COLO668 (cell line): ENCODE data around the gene RAMP2.
"Not testable (repeated sequence)": the region's sequence is repeated elsewhere in the genome, so short reads cannot be mapped to it uniquely, and the experiment has no call there.

Experiments used
- DNase-seq: peaks from one replicate; lab custom pipeline; 2025; ENCODE audit not compliant: unreplicated experiment; lab: John Stamatoyannopoulos, UW

Gene RAMP2

GRCh38 chr17:42768006-42768405, 7.0 kb downstream of the RAMP2 start:
- DNase-seq: not testable (repeated sequence)

DNA sequence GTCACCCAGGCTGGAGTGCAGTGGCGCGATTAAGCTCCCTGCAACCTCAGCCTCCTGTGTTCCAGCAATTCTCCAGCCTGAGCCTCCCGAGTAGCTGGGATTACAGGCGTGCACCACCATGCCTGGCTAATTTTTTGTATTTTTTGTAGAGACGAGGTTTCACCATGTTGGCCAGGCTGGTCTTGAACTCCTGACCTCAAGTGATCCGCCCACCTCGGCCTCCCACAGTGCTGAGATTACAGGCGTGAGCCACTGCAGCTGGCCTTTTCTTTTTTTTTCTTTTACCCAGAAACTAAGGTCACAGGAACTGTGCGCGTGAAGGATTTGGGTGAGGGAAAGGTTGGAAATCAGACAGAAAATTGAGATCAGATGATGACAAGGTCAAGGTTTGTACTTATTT, 8.9 kb downstream of the RAMP2 start:
- DNase-seq: not testable (repeated sequence)

- DNase-seq: no peak
Observed at GRCh38 chr17:42772945-42773289, 11.9 kb downstream of the RAMP2 start.

GRCh38 chr17:42773290-42774035, 12.4 kb downstream of the RAMP2 start, which contains the start of gene VPS25:
TSS of gene VPS25 (plus strand) at chr17:42773449. CDS start at chr17:42773476, 27 bp downstream.
- DNase-seq: peak; percentile 70

DNA sequence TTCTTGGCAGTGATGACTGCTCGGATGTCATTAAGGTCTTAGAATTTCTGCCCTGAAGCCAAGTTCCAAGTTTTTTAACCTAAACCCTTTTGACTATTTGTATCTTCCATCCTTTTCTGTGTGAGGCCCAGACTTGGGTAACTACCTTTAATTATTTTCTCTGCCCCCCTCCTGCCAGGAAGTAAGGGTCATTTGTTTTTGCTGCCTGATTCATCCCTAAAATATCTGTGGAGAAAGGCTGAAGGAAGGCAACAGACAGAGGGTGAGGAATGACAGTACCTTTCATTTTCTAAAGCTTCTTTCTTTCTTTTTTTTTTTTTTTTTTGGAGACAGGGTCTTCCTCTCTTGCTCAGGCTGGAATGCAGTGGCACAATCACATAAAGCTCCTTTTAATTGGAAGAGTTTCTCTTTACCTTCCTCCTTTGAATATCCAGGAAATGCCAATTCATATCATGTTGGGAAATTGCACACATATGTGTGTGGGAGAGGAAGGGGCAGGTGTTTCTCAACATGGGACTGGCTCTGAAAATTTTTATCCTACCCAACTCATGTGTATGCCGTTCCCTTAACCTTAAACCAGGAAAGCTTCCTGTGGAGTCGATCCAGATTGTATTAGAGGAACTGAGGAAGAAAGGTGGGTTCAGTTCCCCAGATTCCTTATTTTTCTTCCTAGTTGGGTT, 13.2 kb downstream of the RAMP2 start:
- DNase-seq: no peak

DNA sequence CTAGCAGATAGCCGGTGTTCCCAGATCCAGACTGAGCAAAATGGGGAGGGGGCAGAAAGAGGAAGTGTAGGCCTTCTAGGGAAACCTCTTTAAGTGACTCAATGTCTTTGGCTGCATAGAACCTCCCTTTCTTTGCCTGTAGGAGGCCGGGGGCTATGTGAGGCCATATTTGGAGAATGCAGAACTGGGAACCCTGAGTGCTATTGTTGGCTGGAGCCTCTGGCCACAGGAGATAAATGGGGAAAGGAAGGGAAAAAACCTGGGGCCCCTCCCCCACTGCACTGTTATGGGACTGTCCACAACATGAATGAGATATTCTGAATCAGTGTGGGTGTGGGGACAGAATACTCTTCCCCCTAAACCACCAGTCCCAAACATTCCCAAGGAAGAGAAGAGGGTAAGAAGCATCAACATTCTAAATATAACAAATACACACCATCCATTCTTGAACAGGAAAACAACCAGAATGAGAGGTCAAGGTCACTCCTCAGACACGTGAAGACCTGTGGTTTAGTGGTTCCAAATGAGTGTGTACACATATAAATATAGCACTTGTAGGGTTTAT, 14.6 kb downstream of the RAMP2 start:
- DNase-seq: no peak

- DNase-seq: no peak
Observed at GRCh38 chr17:42778570-42778969, 17.5 kb downstream of the RAMP2 start.

DNA sequence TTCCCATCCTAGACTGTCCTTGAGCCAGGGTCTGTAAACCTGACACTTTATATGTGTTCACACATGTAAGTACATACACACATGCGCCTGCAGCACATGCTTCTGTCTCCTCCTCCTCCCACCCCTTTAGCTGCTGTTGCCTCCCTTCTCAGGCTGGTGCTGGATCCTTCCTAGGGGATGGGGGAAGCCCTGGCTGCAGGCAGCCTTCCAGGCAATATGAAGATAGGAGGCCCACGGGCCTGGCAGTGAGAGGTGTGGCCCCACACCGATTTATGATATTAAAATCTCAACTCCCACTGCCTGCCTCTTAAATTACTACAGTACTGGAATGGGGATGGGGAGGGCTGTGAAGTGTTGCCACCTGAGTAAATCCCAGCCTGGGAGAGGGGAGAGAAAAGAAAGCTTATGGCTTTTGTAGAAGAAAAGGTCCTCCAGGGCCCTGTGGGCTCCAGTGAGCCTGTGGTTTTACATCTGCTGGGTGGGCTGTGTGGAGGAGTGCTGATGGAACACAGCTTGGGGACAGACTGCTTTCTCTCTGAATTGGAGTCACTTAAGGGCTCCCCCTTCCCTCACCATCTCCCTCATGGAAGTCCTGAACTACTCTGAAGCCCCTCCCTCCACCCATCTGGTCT, 18.4 kb downstream of the RAMP2 start:
- DNase-seq: no peak

DNA sequence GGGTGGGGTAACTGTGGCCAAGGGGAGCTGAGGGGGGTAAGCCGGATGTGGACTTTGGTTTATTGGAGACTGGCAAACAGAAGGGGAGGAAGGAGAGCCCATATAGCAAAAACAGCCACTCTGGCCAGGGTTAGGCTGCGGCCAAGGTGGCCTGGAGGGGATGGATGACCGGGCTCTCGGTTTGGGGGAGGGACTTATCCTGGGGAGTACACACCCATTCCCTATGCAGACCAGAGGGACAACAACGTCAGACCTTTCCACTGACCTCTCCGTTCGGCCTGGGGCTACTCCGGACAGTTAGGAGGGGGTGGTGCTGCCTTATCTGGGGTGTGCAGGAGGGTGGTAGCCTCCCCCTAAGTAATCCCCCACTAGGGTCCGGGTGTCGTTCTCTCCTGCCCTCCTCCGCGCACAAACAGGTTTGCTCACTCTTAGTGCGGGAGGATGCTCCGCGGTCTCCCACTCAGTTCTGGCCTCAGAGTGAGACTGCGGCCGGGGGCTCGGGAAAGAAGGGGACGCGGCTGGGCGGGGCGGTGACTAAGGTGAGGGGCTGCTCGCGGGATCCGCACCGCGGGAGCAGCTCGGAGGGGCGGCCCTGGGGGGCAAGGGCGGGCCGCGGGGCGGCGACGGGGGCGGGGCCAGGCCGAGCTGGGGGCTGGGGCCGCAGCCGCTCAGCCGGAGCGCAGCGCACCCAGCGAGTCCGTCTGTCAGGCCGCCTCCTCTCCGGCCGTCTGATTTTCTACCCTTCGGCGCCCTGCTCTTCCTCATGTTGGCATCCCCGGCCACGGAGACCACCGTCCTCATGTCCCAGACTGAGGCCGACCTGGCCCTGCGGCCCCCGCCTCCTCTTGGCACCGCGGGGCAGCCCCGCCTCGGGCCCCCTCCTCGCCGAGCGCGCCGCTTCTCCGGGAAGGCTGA, 19.2 kb downstream of the RAMP2 start, which contains the start of gene WNK4:
WNK4 (plus strand) TSS at position 675 of the 915 bp plus-strand sequence; CDS start at position 764, 89 bp downstream.
- DNase-seq: peak; percentile 32

GRCh38 chr17:42780851-42781638, 20.0 kb downstream of the RAMP2 start:
- no peak for DNase-seq

- DNase-seq: no peak
Observed at GRCh38 chr17:42781639-42782165, 20.7 kb downstream of the RAMP2 start.

DNA sequence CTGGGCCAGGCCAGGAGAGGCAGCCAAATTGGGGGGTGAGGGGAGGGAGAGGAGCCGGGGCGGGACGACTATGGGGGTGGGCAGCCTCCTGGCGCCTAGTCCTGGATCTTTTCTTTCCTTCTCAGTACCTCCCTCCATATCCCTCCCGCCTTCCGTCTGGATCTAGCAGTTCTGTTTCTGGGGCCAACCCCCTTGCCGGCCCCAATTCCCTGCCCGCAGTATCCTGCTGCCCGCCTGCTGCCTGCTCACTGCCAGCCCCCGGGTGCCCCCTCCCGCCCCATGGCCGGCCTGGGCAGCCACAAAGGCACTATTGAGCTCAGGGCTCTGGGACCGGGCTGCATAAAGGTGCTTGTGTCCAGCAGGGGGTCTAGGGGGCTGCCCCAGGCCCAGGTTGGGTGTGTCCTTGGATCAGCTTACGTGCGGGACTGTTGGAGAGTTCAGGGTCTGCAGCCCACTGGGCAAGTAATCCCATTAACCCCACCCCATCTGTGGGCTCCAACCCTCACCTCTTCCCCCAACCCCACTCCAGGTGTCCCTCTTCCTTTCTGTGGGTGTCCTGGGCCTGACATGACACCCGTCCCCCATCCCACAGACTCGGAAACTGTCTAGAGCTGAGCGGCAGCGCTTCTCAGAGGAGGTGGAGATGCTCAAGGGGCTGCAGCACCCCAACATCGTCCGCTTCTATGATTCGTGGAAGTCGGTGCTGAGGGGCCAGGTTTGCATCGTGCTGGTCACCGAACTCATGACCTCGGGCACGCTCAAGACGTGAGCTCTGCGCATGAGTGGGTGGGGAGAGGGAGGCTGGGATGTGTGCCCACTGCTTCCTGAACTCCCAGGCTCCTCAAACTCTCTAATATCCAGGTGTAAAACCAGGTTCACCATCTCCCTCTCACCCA, 21.4 kb downstream of the RAMP2 start:
- DNase-seq: no peak

DNA sequence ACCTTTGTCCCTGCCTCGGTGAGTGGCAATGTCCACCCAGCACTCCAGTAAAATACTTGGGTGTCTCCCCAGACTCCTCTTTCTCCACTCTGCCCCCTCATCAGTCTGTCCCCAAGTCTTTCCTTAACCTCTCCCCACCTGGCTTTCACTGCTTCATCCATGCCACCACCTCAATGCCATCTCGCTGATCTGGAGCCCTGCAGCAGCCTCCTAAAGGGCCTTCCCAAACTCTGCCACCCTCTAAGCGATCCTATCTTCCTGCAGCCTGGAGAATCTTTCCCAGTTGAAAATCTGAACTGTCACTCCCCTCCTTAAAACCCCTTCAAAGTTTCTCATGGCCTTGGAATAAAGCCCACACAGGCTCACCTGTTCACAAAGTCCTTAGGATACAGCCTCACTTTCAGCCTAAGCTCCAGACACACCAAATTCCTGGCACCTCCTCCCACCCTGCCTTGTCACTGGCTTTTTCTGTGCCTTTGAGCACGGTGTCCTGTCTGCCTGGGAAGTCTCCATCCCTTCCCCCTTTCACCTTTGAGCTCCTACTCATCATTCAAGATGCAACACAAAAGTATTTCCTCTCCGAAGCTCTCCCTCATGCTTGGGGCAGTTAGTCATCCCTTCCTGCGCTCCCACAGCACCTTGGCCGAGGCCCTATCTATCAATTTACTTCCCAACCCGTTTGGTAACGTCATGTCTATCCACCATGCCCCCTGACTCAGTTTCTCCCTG, 22.2 kb downstream of the RAMP2 start:
- no peak for DNase-seq

DNA sequence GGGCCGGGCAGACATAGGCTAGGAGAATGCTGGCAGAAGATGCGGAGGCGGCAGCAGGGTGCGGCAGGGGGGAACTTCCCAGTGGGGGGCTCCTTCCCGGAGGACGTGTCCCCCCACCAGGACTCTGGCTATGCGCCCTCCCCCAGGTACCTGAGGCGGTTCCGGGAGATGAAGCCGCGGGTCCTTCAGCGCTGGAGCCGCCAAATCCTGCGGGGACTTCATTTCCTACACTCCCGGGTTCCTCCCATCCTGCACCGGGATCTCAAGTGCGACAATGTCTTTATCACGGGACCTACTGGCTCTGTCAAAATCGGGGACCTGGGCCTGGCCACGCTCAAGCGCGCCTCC, 22.7 kb downstream of the RAMP2 start:
- DNase-seq: no peak

DNA sequence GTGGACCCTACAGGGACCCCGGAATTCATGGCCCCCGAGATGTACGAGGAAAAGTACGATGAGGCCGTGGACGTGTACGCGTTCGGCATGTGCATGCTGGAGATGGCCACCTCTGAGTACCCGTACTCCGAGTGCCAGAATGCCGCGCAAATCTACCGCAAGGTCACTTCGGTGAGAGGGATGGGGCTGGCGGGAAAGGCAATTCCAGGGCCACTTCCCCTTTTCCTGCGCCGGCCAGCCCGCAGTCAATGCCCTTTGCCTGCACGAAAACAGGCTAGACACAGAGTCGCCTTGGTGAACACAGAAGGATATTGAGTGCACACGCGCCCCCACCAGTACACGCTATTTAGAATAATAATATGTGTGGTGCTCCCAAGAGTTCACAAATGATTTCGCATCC, 23.4 kb downstream of the RAMP2 start:
- no peak for DNase-seq

DNA sequence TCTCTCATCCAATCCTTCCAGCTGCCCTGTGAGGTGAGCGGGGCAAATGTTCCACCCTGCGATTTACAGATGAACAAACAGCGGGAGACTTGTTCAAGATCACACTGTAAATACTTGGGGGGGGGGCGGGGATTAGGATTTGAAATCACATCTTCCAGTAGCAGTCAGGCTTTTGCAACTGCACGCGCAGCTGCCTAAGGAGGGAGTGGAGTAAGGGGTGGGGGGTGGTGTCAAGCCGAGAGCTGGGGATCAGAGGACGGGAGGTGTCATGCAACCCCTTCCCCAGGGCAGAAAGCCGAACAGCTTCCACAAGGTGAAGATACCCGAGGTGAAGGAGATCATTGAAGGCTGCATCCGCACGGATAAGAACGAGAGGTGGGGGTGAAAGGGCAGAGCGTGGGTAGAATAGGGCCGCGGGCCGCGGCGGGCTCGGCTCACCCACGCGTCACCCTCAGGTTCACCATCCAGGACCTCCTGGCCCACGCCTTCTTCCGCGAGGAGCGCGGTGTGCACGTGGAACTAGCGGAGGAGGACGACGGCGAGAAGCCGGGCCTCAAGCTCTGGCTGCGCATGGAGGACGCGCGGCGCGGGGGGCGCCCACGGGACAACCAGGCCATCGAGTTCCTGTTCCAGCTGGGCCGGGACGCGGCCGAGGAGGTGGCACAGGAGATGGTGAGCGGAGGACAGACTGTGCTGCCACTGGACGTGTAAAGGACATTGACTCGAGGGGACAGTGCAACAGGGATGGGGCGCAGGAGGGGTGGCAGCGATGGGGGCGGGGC, 24.0 kb downstream of the RAMP2 start:
- no peak for DNase-seq

DNA sequence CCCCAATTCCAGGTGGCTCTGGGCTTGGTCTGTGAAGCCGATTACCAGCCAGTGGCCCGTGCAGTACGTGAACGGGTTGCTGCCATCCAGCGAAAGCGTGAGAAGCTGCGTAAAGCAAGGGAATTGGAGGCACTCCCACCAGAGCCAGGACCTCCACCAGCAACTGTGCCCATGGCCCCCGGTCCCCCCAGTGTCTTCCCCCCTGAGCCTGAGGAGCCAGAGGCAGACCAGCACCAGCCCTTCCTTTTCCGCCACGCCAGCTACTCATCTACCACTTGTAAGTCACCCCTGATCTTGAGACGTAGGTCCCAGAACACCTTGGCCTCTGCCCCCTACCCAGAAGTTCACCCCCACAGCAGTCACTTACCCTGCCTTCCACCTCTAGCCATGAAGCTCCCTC, 26.2 kb downstream of the RAMP2 start:
- no peak for DNase-seq
